C4-2B (cell line): ENCODE data around the gene TAS2R39.
"Not testable (repeated sequence)": the region's sequence is repeated elsewhere in the genome, so short reads cannot be mapped to it uniquely, and the experiment has no call there.

Experiments used
- H3K27ac ChIP-seq: fragments of 450-650 bp; 2 replicates; pipeline ENCODE4 v1.5.1; 2017
- ZFX ChIP-seq: fragments of 450-650 bp; IDR thresholded peaks from 2 replicates; pipeline ENCODE4 v1.6.1; 2017
- TF ChIP-seq, protein P1 (sequence below): fragments of 450-650 bp; conservative IDR thresholded peaks from 2 replicates; pipeline ENCODE4 v1.5.1; 2017; ENCODE audit warnings: mild to moderate bottlenecking

Gene TAS2R39

DNA sequence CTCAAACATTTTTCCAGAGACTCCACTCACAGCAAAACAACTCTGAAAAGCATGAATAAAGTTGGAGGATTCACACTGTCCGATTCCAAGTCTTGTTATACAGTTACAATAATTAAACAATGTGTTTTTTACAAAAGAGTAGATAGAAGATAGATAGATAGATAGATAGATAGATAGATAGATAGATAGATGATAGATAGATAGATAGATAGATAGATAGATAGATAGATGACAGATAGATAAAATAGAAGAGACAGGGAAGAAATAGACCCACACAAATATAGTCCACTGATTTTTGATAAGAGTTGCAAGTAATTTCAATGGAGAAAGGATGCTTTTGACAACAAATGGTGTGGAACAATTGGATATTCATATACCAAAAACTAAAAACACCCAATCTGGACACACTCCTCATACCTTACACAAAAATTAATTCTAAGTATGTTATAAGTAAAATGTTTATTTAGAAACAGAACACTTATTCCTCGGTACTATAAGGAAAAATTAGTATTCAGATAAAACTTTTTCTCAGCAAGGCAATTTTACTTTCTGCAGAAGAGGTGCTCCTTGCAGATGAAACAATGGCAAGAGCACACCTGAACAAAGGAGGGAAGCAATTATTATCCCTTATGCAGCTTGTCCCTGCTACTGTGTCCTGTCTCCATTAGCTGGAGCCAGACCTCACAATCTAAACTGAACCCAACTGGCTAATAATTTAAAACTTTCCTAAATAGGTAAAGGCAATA, 5.7 kb upstream of the TAS2R39 start:
- no peak overlapping the region for H3K27ac ChIP-seq

GRCh38 chr7:143180771-143181170, 2.4 kb upstream of the TAS2R39 start:
- not testable (repeated sequence) for H3K27ac ChIP-seq

More for the DNA sequence above, 5.7 kb upstream of the TAS2R39 start:
- TF ChIP-seq, protein P1, sequence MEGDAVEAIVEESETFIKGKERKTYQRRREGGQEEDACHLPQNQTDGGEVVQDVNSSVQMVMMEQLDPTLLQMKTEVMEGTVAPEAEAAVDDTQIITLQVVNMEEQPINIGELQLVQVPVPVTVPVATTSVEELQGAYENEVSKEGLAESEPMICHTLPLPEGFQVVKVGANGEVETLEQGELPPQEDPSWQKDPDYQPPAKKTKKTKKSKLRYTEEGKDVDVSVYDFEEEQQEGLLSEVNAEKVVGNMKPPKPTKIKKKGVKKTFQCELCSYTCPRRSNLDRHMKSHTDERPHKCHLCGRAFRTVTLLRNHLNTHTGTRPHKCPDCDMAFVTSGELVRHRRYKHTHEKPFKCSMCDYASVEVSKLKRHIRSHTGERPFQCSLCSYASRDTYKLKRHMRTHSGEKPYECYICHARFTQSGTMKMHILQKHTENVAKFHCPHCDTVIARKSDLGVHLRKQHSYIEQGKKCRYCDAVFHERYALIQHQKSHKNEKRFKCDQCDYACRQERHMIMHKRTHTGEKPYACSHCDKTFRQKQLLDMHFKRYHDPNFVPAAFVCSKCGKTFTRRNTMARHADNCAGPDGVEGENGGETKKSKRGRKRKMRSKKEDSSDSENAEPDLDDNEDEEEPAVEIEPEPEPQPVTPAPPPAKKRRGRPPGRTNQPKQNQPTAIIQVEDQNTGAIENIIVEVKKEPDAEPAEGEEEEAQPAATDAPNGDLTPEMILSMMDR, result no peak
- TF ChIP-seq ZFX, result no peak

DNA sequence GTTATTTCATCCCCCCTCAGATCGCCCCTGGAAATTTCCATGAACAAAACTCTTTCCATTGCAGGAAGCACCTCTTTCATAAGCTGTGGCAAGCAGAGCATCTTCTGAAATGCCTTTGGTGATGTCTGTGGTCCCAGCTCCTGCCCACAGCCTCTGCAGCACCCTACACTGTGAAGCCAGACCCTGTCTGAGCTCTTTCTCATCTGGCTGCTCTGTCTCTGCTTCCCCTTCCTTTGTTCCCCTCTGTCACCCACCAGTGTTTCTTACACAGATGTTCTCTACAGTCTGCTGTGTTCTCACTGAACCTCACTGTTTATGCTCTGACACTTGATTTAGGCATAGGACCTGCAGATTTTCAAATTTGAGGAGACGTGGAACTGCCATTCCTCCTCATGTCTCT, 1.9 kb upstream of the TAS2R39 start:
- TF ChIP-seq, protein P1, result no peak
- no peak for TF ChIP-seq ZFX
- no peak overlapping the region for H3K27ac ChIP-seq

GRCh38 chr7:143185551-143185950, 2.3 kb downstream of the TAS2R39 start:
- TF ChIP-seq ZFX, result no peak
- TF ChIP-seq, protein P1, result no peak

DNA sequence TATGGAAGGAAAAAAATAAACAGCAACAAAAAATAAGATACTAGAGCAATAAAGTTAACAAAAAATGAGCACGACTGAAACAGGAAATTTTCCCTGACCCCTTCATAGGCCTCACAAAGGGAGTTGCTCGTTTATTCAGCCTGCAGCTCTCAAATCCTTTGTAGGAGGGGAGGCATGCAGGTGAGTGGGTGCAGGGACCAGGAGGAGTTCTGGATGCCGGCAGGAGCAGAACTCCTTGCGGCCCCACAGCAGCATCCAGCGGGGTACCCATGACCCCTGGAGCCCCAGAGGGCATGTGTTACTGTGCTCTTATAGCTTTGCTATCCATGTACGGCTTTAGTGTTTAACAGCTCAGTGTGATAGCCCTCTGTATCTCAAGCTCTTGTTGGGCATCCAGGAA, 5.8 kb downstream of the TAS2R39 start:
- no peak for TF ChIP-seq ZFX
- TF ChIP-seq, protein P1, result no peak
- no peak overlapping the region for H3K27ac ChIP-seq

More at GRCh38 chr7:143185551-143185950, 2.3 kb downstream of the TAS2R39 start:
- no peak overlapping the region for H3K27ac ChIP-seq

DNA sequence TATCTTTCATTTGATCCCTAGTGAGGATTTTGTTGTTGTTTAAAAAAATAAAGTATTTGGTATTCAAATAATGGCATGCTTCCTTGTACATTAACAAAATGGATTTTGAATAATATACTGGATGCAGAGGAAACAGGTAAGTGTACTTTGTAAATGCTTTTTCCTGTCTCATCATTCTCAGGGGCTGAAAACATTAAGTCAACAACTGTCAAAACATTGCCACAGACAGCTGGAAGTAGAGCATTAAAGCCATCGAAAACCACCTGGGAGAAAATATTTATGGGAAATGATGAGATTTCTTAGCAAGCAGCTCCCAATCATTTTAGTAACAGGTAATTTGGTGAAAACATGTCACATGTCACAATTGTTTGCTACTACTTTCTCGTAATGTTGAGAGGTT, 10.7 kb downstream of the TAS2R39 start:
- TF ChIP-seq, protein P1, result no peak
- no peak for TF ChIP-seq ZFX
- no peak overlapping the region for H3K27ac ChIP-seq

- TF ChIP-seq ZFX, result no peak
- TF ChIP-seq, protein P1, result no peak
- no peak overlapping the region for H3K27ac ChIP-seq
These were observed 15.8 kb downstream of the TAS2R39 start for GRCh38 chr7:143199040-143199439.

- TF ChIP-seq, protein P1, result no peak
- no peak for TF ChIP-seq ZFX
- H3K27ac ChIP-seq, result no peak overlapping the region
These were observed 18.9 kb downstream of the TAS2R39 start for GRCh38 chr7:143202161-143202560.
